Keratinocyte (primary cell): ENCODE measurements around the gene SPRED2. TPM values are rescaled to one million over a fixed set of nuclear protein-coding genes. Genes with fewer than 3 reads are reported as not detected.

ENCODE experiments used
- DNase-seq: peaks from one replicate; pipeline ENCODE4 v3.0.0-alpha.2; 2011; ENCODE audit warnings: low read depth, missing footprints, low spot score
- FAIRE-seq: peaks from 2 replicates; lab custom pipeline; 2011; peaks lifted over from hg19 to GRCh38; lab: Jason Lieb, UNC
- H2AFZ ChIP-seq: 2 replicates; pipeline ENCODE4 v1.6.0; 2012; ENCODE audit warnings: low read length, control low read depth, inconsistent platforms; ENCODE audit not compliant: control insufficient read depth
- H3K27ac ChIP-seq: 2 replicates; pipeline ENCODE4 v1.5.1; 2011; ENCODE audit warnings: low read length; ENCODE audit not compliant: control insufficient read depth, insufficient read depth
- H3K27me3 ChIP-seq: 3 replicates; pipeline ENCODE4 v1.6.0; 2011; ENCODE audit warnings: low read length; ENCODE audit not compliant: control insufficient read depth, insufficient read depth; ENCODE audit errors: extremely low read depth
- H3K36me3 ChIP-seq, 2 experiments: 2 replicates in 1 of 2; 3 replicates in 1 of 2; pipeline ENCODE4 v1.5.1; 2011; ENCODE audit warnings: low read length in 2 of 2, mild to moderate bottlenecking in 1 of 2; ENCODE audit not compliant: control insufficient read depth in 2 of 2, insufficient read depth in 2 of 2; ENCODE audit errors: extremely low read depth in 1 of 2
- H3K4me1 ChIP-seq: 3 replicates; pipeline ENCODE4 v1.5.1; 2011; ENCODE audit warnings: low read length; ENCODE audit not compliant: control insufficient read depth, insufficient read depth; ENCODE audit errors: extremely low read depth
- H3K4me2 ChIP-seq: 3 replicates; pipeline ENCODE4 v1.6.0; 2011; ENCODE audit warnings: low read depth, low read length; ENCODE audit not compliant: control insufficient read depth, insufficient read depth; ENCODE audit errors: extremely low read depth
- H3K4me3 ChIP-seq, 3 experiments: fragments of 200-600 bp in 1 of 3; sonication (generic) in 1 of 3; 2 replicates in 2 of 3; 3 replicates in 1 of 3; pipeline ENCODE4 v1.5.1; 2011 to 2016; ENCODE audit warnings: low read length in 3 of 3, mild to moderate bottlenecking in 3 of 3, control low read depth in 2 of 3, inconsistent platforms in 1 of 3, low read depth in 1 of 3, mixed read lengths in 1 of 3, mixed run types in 1 of 3, moderate library complexity in 1 of 3; ENCODE audit not compliant: control insufficient read depth in 2 of 3, insufficient read depth in 2 of 3; ENCODE audit errors: extremely low read depth in 1 of 3
- H3K79me2 ChIP-seq: 2 replicates; pipeline ENCODE4 v1.6.0; 2012; ENCODE audit warnings: low read length; ENCODE audit not compliant: control insufficient read depth, insufficient read depth
- H3K9ac ChIP-seq: 3 replicates; pipeline ENCODE4 v1.6.0; 2011; ENCODE audit warnings: low read length; ENCODE audit not compliant: control insufficient read depth, insufficient read depth; ENCODE audit errors: extremely low read depth
- H3K9me1 ChIP-seq: 3 replicates; pipeline ENCODE4 v1.6.0; 2011; ENCODE audit warnings: low read length; ENCODE audit not compliant: control insufficient read depth, insufficient read depth; ENCODE audit errors: extremely low read depth
- H3K9me3 ChIP-seq: 2 replicates; pipeline ENCODE4 v1.5.1; 2012; ENCODE audit warnings: low read depth, low read length; ENCODE audit not compliant: control insufficient read depth
- H4K20me1 ChIP-seq: 3 replicates; pipeline ENCODE4 v1.6.0; 2011; ENCODE audit warnings: low read length; ENCODE audit not compliant: control insufficient read depth, insufficient read depth; ENCODE audit errors: extremely low read depth
- EZH2 ChIP-seq: IDR thresholded peaks from one replicate; pipeline ENCODE4 v1.6.1; 2012; ENCODE audit warnings: inconsistent platforms, mild to moderate bottlenecking, low read length, moderate library complexity
- dilution Hi-C: fragments of 300-500 bp; cut with MboI; formaldehyde crosslinking; loops from one replicate; pipeline ENCODE4 v1.7.0; 2020; ENCODE audit warnings: low sequenced_read_pairs; ENCODE audit not compliant: extremely low pct_ligation_motif_present
- polyA plus RNA-seq, 5 experiments: library from polyadenylated mRNA; depleted of rRNA in 3 of 5; stranded (reverse) in 3 of 5; stranded (forward) in 1 of 5; unstranded in 1 of 5; fragments of >200 nt; gene quantifications; 1 replicate in 1 of 5; 2 replicates in 3 of 5; 3 replicates in 1 of 5; pipeline versions ENCODE4 v1.2.1 to v1.2.3, GENCODE V29; 2011 to 2012; ENCODE audit warnings: missing spikeins in 2 of 5, low read depth in 1 of 5, low replicate concordance in 1 of 5
- TF ChIP-seq, protein P1 (sequence below), 3 experiments: IDR thresholded peaks in 1 of 3; conservative IDR thresholded peaks in 1 of 3; optimal IDR thresholded peaks in 1 of 3; 2 replicates in 2 of 3; 3 replicates in 1 of 3; pipeline versions ENCODE3 to v1.5.1; 2011; ENCODE audit warnings: low read length in 3 of 3, mild to moderate bottlenecking in 3 of 3, moderate library complexity in 2 of 3, control low read depth in 1 of 3, inconsistent platforms in 1 of 3; ENCODE audit not compliant: insufficient read depth in 2 of 3; ENCODE audit errors: extremely low read depth in 1 of 3

SPRED2 gene
- polyA plus RNA-seq, 1 donor (not counting 4 experiments of a cell fraction or from before 2014, with no cell fraction given) = 26.8 TPM

DNA sequence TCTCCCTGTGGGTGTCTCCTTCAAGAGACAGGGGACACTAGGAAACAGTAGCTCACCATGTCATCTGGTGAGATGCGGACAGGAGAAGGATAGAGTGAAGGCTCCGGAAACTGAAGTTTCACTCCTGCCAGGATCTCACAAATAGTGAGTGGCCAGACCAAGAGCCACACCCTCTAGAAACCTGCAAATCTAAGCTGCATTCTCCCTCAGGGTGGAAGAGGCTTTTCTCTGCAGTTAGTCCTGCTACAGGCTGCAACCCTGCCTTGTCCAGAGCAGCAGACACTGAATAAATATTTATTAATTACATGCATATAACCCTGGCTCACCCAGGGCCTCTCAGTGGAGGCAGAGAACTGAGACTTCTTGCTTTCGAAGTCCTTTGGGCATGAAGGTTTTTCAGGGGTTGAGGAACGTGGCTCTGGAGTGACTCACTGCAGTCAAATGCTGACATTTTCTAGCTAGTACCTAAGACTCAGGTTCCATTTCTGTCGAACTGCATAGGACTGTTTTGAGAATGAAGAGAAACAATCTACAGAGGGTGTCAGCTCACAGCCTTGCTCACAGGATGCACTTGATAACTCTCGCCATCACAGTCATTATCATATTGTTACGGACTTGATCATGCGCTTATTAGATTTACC lies 117.5 kb downstream of the SPRED2 start:
- H3K9me3 ChIP-seq = no peaks in the 10 kb centered on the region
- no peak overlapping the region for H2AFZ ChIP-seq
- peaks cover 28 to 49% of the 10 kb centered on the region in 2 experiments for H3K36me3 ChIP-seq
- TF ChIP-seq EZH2 = no peak
- TF ChIP-seq, protein P1, sequence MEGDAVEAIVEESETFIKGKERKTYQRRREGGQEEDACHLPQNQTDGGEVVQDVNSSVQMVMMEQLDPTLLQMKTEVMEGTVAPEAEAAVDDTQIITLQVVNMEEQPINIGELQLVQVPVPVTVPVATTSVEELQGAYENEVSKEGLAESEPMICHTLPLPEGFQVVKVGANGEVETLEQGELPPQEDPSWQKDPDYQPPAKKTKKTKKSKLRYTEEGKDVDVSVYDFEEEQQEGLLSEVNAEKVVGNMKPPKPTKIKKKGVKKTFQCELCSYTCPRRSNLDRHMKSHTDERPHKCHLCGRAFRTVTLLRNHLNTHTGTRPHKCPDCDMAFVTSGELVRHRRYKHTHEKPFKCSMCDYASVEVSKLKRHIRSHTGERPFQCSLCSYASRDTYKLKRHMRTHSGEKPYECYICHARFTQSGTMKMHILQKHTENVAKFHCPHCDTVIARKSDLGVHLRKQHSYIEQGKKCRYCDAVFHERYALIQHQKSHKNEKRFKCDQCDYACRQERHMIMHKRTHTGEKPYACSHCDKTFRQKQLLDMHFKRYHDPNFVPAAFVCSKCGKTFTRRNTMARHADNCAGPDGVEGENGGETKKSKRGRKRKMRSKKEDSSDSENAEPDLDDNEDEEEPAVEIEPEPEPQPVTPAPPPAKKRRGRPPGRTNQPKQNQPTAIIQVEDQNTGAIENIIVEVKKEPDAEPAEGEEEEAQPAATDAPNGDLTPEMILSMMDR (optimal IDR thresholded peaks at IDR 0.05 in 1 of 3, IDR thresholded peaks at IDR 0.05 in 1 of 3, conservative IDR thresholded peaks at IDR 0.05 in 1 of 3; ENCODE audit: extremely low read depth in 1 of 3, insufficient read depth in 2 of 3, low read length in 3 of 3) = no peak
- dilution Hi-C loops = no loop called here
- no peaks in the 10 kb centered on the region for H3K27me3 ChIP-seq
- H3K4me1 ChIP-seq = peaks cover 47% of the 10 kb centered on the region
- no peak overlapping the region for H3K4me3 ChIP-seq
- no peak for DNase-seq
- H4K20me1 ChIP-seq = no peaks in the 10 kb centered on the region
- no peaks in the 10 kb centered on the region for H3K9me1 ChIP-seq
- H3K27ac ChIP-seq = peak overlapping the region; percentile 94
- H3K79me2 ChIP-seq = peaks cover 29% of the 10 kb centered on the region
- peak overlapping the region; percentile 7 for H3K4me2 ChIP-seq
- peak; percentile 55 for FAIRE-seq
- H3K9ac ChIP-seq = no peak overlapping the region

DNA sequence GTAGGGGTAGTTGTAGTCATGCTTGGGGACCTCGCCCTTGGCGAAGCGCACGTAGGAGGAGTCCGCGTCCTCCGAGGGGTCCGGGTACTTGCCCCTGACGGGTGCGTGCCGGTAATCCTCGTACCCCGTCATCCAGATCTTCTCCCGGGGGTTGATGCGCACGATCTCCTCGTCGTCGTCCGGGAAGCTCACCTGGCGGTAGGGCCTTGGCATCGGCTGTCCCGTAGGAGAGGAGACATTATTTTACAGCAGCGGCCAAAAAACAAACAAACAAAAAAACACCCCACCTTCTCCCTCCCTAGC lies 118.5 kb downstream of the SPRED2 start:
- H3K4me3 ChIP-seq = no peak overlapping the region
- no peak overlapping the region for H2AFZ ChIP-seq
- H3K4me2 ChIP-seq = no peak overlapping the region
- H3K27ac ChIP-seq = no peak overlapping the region
- peaks cover 23% of the 10 kb centered on the region for H3K79me2 ChIP-seq
- H3K36me3 ChIP-seq = peaks cover 33 to 55% of the 10 kb centered on the region in 2 experiments
- no peaks in the 10 kb centered on the region for H4K20me1 ChIP-seq
- no peaks in the 10 kb centered on the region for H3K9me1 ChIP-seq
- no peaks in the 10 kb centered on the region for H3K27me3 ChIP-seq
- dilution Hi-C loops = no loop called here
- peaks cover 38% of the 10 kb centered on the region for H3K4me1 ChIP-seq
- DNase-seq (no peak), FAIRE-seq (no peak)
- no peaks in the 10 kb centered on the region for H3K9me3 ChIP-seq
- no peak for TF ChIP-seq EZH2
- TF ChIP-seq, protein P1 (optimal IDR thresholded peaks at IDR 0.05 in 1 of 3, IDR thresholded peaks at IDR 0.05 in 1 of 3, conservative IDR thresholded peaks at IDR 0.05 in 1 of 3; ENCODE audit: extremely low read depth in 1 of 3, insufficient read depth in 2 of 3, low read length in 3 of 3) = no peak
- no peak overlapping the region for H3K9ac ChIP-seq
